ENCODE results near the gene COL11A1.
"Not testable (repeated sequence)": the region's sequence is repeated elsewhere in the genome, so short reads cannot be mapped to it uniquely, and the experiment has no call there.

COL11A1 gene

DNA sequence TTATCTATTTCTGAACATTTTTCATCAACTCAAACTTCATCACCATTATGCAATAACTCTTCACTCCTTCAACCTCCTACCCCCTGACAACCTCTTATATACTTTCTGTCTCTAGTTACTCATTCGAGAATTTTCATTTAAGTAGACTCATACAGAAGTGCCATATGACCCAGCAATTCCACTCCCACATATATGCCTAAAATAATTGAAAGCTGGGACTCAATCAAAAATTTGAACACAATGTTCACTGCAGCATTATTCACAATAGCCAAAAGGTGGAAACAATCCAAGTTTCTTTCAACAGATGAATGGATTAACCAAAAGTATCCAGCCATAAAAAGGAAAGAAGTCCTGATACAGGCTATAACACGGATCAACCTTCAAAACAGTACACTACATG is 24.1 kb downstream of the COL11A1 start:
- no peak for DNase-seq (ENCODE audit: low spot score)

DNA sequence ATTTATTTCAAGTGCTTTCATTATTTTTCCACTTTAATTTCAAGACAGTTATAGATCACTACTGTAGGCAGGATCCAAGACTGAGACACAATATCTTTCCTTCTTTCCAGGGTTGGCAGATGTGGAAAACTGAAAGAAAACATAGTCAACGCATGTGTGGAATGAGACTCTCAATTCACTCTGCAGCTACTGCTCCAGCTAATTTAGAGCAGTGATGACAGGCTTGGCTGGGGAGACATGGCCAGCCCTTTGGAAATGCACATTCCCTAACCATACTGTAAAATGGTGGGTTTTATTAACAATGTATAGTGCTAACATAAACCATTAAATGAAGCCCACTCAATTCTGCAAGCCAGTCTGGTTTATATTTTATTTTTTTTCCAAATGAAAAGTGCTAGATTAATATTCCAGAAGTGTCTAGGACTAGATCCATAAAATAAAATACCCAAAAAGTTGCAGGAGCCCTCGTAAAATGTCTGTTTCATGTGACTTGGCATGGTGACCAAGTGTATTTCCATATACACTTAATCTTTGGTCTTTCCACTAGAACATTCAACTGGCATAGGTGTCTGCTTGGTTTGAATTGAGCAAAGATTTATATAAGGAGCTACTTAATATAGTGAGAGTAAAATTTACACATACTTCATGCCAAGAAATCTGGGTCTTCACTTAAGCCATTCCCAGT is 32.9 kb downstream of the COL11A1 start:
- no peak for DNase-seq (ENCODE audit: low spot score)

DNA sequence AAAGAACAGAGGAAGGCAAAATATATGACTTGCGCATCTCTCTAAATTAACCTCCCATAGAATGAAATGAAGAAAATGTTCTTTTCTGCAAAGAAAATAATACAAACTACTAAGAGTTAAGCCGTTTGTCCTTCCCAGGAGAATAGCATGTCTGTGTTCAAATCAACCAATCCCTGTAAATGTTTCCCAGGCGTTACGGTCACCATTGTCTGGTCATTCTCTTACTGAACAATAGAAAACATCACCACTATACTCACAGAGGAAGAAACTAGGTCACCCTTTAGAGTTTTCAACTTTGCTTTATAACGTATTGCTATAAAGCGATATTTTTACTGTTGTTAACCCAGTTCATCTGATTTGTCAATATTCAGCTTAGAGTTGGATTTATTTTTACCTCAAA is 34.1 kb downstream of the COL11A1 start:
- no peak for DNase-seq (ENCODE audit: low spot score)

DNA sequence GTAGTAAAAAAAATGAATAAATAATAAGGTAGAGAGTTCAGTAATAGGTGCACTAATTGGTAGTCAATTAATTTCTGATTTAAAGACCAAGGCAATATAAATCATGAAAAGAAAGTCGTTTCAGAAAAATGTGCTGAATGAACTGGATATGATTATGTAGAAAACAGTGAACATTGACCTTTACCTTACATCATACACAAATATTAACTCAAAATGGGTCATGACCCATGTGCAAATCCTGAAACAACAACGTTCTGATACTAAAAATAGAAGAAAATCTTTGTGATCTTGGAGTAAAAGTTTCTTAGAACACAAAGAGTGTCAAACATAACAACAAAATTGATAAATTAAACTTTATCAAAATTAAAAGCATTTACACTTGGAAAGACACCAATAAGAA is 39.1 kb downstream of the COL11A1 start:
- DNase-seq (ENCODE audit: low spot score), result no peak

DNA sequence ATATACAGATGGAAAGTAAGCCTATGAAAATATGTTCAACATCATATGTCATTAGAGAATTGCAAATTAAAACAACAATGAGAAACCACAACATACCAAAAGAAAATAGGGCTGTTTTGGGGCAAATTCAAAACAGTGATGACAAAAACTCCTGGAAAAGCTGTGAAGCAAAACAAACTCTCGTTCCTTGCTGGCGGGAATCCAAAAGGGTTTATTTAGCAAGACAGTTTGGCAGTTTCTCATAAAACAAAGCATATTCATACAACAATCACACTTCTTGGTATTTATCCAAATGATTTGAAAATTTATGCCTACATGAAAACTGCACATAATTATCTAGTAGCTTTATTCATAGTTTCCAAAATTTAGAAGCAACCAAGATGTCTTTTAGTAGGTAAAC is 44.4 kb downstream of the COL11A1 start:
- no peak for DNase-seq (ENCODE audit: low spot score)

DNA sequence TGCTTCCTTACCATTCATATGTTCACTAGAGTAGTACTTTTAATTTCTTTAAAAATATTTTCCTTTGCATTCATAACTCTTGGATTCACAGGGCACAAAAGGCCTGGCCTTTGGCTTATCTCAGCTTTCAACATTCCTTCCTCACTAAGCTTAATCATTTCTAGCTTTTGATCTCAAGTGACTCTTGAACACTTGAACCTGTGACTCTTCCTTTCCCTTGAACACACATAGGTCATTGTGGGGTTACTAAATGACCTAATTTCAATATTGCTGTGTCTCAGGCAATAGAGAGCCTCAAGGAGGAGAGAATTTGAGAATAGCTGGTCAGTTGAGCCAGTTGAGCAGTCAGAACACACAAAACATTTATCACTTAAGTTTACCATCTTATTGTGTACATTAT is 49.9 kb downstream of the COL11A1 start:
- DNase-seq (ENCODE audit: low spot score), result no peak

DNA sequence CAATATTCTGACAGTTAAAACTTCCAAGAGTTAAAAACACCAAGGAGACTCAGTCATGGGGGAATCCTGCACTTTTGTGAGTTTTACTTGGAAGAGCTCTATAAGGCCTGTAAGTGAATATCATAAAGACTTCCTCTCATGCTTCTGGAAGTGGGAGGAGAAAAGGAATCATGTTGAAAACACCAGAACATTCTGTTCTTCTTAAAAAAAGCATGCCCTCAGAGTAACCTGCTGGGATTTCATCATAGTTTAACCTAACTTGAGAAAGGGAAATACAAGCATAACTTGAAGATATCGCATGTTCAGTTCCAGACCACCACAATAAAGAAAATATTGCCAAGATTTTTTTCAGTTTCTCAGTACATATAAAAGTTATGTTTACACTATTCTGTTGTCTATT is 51.9 kb downstream of the COL11A1 start:
- no peak for DNase-seq (ENCODE audit: low spot score)

DNA sequence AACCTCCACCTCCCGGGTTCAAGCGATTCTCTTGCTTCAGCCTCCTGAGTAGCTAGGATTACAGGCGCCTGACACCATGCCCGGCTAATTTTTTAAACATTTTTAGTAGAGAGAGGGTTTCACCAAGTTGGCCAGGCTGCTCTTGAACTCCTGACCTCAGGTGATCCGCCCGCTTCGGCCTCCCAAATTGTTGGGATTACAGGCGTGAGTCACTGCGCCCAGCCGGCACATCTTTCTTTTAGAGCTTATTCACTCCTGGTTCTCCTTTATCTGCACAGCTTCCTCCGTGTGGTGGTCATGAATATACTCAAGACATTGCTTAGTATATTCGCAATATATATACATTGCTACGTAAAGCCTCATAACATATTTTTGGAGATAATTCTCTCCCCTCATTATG is 80.2 kb downstream of the COL11A1 start:
- not testable (repeated sequence) for DNase-seq (ENCODE audit: low spot score)

DNA sequence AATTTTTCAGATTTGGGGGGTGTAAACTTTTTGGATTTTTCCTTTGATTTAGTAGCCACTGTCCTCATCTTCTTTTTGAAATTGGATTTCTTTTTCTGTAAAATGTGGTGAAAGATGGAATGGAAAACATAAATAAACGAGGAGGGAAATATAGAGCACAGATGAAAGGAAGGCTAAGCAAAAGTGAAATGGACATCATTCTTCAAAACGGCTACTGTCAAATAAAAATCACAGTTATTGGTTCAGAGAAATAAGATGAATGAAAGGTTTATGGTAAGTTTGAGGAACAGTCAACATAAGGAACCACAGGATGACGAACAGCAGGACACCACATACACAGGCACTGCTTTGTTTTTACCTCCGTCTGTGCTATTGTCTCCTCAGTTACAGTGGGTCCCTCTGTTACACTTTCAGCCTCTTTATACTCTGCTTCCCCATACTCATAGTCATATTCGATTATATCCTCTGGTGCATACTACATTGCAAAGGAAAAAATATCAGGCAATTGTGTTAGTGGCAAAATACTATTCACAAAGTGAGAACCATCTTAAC is 82.4 kb downstream of the COL11A1 start:
- no peak for DNase-seq (ENCODE audit: low spot score)

DNA sequence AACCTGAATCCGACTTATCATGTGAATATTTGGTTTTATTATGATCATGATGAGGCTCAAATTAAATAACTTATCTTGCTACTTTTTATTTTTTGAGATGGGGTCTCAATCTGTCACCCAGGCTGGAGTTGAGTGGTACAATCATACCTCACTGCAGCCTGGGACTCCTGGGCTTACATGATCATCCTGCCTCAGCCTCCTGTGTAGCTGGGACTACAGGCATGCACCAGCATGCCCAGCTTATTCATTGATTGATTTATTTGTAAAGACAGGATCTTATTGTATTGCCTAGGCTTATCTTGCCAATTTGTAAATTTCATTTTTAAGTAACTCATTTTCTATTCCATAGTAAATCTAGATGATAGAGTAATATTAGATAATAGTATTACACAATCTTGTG is 84.3 kb downstream of the COL11A1 start:
- no peak for DNase-seq (ENCODE audit: low spot score)

DNA sequence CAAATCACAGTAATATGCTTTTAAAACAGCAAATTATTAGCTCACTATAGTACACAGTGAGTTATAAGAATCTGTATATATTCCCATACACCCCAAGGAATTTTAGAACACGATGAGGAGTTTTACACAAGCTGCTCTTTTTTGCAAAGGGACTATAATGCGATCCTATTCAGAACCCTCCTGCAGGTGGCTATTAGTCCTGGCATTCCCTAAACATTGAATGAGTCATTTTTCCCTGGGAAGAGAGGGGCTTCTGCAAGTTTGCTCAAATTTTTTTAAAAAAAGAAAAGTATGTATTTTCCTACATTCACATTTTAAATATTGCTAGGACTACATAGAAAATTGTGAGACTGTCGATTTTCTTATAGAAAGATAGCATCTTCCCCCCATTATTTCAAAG is 106.3 kb downstream of the COL11A1 start:
- DNase-seq (ENCODE audit: low spot score), result no peak

DNA sequence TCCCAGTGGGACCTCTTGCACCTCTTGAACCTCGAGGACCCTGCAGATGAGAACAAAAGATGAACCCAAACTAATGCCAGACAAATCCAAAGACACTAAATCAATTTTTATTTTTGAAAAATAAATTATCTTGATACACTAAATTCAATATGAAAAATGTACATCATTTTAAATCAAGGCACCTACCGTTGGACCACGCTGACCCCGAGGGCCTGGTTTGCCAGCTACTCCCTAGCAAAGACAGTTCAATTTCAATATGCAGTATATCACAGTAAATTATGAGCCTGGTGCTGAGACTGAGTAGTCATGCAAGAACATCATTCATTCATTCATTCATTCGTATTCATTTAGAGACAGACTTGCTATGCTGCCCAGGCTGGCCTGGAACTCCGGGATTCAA is 129.4 kb downstream of the COL11A1 start:
- DNase-seq (ENCODE audit: low spot score), result no peak

DNA sequence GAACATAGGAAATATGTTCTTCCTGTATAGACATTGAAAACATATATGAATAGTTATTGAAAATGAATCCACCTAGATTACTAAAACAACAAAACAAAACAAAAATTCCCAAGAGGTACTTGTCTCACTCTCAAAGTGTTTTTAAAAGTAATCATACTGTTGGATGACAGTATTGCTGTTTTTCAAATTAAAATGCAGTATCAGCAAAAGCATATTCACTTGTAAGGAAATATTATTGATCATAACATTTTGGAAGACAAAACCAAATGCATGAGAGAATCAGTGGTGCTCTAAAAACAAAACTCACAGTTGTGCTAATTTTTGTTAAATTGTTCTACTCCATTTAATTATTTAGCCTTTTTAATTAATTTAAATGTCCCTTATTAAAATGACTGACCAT is 131.0 kb downstream of the COL11A1 start:
- DNase-seq (ENCODE audit: low spot score), result no peak

DNA sequence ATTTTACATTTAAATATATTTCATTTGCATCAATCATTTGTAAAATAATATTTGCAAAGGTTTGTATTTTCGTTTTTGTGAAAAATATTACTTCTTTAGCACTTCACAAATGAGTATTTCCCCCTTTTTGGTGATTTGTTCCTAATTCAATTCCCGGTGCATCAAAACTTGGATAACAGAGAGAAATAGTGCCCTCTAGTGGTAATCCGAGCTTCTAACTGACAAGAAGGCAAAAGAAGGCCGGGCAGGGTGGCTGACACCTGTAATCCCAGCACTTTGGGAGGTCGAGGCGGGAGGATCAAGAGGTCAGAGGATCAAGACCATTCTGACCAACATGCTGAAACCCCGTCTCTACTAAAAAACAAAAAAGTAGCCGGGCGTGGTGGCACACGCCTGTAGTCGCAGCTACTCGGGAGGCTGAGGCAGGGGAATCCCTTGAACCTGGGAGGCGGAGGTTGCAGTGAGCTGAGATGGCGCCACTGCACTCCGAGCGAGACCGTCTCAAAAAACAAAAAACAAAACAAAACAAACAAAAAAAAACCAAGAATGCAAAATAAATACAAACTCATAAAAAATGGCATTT is 137.7 kb downstream of the COL11A1 start:
- DNase-seq (ENCODE audit: low spot score), result no peak

DNA sequence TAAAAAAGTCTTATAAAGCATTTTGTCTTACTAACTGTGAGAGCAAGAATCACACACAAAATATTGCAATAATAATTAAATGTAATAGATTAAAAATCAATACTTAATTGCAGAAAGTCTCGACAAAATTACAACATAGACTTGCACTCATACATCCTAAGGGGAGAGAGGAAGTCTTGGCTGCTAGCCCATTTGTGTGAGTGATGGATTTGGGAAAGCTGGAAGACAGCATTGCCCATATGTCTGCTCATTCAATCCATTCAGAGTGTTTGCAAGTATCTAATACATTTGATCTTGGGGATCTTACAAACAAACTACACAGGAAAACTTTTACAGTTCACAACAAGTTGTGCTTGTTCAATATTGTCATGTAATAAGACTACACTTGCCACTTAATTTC is 140.5 kb downstream of the COL11A1 start:
- no peak for DNase-seq (ENCODE audit: low spot score)

DNA sequence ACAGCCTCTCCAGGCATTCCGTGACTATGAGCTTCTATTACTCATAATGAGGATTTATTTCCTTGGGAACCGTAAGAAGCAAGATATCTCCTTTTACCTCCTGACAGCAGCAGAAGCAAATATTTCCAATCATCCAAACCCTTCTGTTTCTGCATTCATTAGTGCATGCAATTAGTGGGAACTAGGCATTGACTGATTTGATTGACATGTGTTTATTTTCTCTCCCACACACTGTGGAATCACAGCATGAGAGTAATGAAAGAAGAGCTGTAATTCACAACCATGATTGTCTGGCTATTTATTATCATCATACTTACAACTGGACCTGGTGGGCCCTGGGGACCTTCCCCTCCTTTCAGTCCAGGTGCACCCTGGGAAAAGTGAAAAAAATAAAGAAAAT is 146.8 kb downstream of the COL11A1 start:
- no peak for DNase-seq (ENCODE audit: low spot score)

DNA sequence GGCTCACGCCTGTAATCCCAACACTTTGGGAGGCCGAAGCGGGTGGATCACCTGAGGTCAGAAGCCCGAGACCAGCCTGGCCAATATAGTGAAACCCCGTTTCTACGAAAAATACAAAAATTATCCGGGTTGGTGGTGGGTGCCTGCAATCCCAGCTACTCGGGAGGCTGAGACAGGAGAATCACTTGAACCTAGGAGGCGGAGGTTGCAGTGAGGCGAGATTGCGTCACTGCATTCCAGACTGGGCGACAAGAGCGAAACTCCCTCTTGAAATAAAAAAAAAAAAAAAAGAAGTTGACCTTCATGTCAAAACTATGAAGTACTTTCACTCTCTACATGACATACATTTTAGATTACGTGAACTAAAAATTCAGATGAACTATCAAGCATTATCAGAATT is 153.7 kb downstream of the COL11A1 start:
- no peak for DNase-seq (ENCODE audit: low spot score)

DNA sequence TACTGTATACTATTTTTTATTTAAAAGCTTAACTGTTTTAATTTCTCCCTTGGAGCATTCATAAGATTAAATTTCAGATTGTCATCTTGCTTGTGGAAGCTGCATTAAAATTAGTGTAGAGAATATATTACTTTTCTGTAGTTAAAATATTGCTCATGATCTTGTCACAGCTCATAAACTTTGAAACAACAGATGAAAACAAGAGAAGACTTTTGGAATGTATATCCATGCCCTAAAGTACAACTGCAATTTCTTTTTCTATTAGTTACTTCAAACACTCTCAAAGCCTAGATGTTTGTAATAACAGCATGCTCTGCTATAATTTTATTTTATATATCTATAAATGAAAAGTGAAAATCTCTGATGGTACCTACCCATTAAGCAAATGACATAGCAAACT is 155.9 kb downstream of the COL11A1 start:
- DNase-seq (ENCODE audit: low spot score), result no peak

DNA sequence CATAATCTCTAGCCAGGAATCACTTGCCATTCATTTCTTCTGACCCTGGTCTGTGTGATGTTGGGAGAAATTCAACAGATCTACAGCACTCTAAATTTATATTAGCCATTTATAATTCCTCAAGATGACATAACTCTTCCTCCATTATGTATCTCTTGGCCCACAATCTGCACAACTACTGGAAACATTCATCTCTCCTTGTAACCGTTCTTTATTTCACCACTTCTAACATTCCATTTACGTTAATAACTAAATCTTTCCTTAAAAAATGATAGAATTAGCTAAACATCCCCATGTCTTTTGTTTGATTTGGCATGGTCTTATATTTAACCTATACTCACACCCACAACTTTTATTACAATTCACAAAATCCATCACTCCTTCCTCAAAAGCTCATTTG is 166.0 kb downstream of the COL11A1 start:
- no peak for DNase-seq (ENCODE audit: low spot score)

DNA sequence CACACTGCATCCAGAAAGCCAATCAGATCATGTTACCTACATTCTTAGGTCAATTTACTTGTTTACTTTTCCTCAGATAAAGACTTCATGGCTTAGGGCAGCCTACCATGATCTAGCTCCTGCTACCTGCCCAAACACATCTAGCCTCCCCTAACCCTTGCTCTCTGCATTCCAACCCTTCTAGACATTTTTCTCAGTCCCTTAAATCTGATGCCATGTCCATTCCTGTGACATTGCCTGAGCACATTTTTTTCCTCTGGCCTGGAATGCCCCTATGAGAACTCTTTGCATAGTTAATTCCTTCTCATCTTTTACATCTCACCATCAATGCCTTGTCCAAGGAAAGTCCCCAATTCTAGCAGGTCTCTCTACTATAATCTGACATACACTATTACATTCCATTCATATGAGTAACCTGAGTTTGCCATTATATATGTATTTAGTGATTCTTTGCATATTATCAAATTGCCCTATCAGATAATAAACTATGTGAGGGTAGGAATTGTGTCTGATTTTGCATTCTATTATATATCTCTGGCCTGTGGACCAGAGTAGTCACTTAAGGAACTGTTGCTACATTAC is 166.9 kb downstream of the COL11A1 start:
- DNase-seq (ENCODE audit: low spot score), result no peak

DNA sequence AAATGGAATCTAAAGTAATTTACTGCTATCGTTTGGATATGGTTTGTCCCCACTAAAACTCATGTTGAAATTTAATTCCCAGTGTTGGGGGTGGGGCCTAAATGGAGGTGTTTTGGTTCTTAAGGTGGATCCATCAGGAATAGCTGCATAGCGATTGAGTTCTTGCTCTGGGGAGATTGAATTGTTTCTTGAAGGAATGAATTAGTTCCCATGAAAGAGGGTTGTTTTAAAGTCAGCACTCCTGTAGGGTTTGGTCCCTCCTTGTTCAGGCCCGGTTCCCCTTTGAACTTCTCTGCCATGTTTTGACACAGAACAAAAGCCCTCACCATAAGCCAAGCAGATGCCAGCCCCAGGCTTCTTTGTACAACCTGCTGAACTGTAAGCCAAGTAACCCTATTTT is 170.9 kb downstream of the COL11A1 start:
- no peak for DNase-seq (ENCODE audit: low spot score)

DNA sequence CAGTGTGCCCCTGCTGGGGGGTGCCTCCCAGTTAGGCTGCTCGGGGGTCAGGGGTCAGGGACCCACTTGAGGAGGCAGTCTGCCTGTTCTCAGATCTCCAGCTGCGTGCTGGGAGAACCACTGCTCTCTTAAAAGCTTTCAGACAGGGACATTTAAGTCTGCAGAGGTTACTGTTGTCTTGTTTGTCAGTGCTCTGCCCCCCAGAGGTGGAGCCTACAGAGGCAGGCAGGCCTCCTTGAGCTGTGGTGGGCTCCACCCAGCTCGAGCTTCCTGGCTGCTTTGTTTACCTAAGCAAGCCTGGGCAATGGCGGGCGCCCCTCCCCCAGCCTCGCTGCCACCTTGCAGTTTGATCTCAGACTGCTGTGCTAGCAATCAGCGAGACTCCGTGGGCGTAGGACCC is 175.0 kb downstream of the COL11A1 start:
- not testable (repeated sequence) for DNase-seq (ENCODE audit: low spot score)

DNA sequence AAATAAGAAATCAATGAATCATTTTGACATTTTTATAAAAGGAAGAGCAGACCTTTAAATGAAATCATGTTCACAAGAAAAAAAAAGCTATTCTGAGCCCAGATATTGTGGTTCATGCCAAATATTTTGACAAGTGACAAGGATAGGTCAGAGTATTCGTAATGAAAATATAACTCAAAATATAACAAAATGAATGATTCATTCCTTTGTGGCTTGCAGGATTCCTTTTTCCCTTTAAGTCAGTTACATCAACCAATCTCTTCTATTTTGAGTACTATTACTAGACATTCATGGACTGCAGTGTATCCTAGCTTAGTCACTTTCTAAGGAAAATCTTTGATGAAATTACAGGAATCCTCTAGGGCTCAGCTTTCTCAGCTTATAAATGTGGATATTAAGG is 188.7 kb downstream of the COL11A1 start:
- no peak for DNase-seq (ENCODE audit: low spot score)

DNA sequence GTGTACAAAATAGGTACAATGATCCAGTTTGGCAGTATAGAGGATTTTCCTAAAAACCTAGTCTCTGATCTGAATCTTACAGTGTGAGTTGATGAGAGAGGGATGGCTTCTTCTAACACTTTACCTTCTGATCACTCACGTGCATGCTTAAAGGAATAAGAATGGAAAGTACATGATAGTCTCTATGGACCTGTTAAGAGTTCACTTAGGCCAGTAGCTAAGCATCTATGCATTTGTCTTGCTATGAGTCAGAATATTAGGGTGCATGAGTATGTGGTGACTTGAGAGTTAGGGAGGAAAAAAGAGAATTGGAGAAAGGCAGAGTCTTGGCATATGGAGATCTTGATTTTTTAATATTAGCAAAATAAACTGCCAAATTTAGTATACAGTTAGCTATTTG is 206.3 kb downstream of the COL11A1 start:
- no peak for DNase-seq (ENCODE audit: low spot score)
